Sigmoid colon (tissue), 7 donors: Measurements from ENCODE around the gene TSPAN4. TPM values are rescaled to one million over a fixed set of nuclear protein-coding genes. Genes with fewer than 3 reads are reported as not detected.

Experiments used
- DNase-seq: peaks from one replicate; pipeline ENCODE4 v3.0.0-alpha.2; 2019
- H3K27ac ChIP-seq, 4 donors: fragments of 200-600 bp; sonication (generic); one replicate each; pipeline ENCODE4 v1.5.1; 2016 to 2019; ENCODE audit warnings: mild to moderate bottlenecking in 1 of 4
- H3K27me3 ChIP-seq, 3 donors: fragments of 200-600 bp; sonication (generic); one replicate each; pipeline ENCODE4 v1.5.1; 2019; ENCODE audit warnings: mild to moderate bottlenecking in 1 of 3
- H3K36me3 ChIP-seq, 4 donors: fragments of 200-600 bp; sonication (generic); one replicate each; pipeline ENCODE4 v1.5.1; 2016 to 2019
- H3K4me1 ChIP-seq, 4 donors: fragments of 200-600 bp; sonication (generic); one replicate each; pipeline ENCODE4 v1.5.1; 2017 to 2019
- H3K4me3 ChIP-seq, 4 donors: fragments of 200-600 bp; sonication (generic); one replicate each; pipeline ENCODE4 v1.5.1; 2017 to 2019; ENCODE audit warnings: mild to moderate bottlenecking in 2 of 4, moderate library complexity in 1 of 4
- H3K9me3 ChIP-seq, 4 donors: fragments of 200-600 bp in 3 of 4; sonication (generic) in 3 of 4; one replicate each; pipeline versions ENCODE4 v1.5.1 to v1.6.1; 2013 to 2019
- CTCF ChIP-seq, 4 experiments: fragments of 450-650 bp in 3 of 4; fragments of 200-600 bp in 1 of 4; IDR thresholded peaks; one replicate each; pipeline ENCODE4 v1.5.1; 2016 to 2019; ENCODE audit warnings: antibody characterized with exemption in 4 of 4, mild to moderate bottlenecking in 3 of 4, moderate library complexity in 2 of 4
- EP300 ChIP-seq, 4 donors: sonication (generic); formaldehyde crosslinking; IDR thresholded peaks; one replicate each; pipeline ENCODE4 v1.6.1; 2017; ENCODE audit warnings: antibody characterized with exemption in 4 of 4
- POLR2A ChIP-seq, 2 donors: fragments of 450-650 bp; IDR thresholded peaks; one replicate each; pipeline ENCODE4 v1.6.1; 2016; ENCODE audit warnings: antibody characterized with exemption in 2 of 2, mild to moderate bottlenecking in 2 of 2, moderate library complexity in 2 of 2
- POLR2AphosphoS5 ChIP-seq, 4 donors: sonication (generic); formaldehyde crosslinking; IDR thresholded peaks; one replicate each; pipeline ENCODE4 v1.6.1; 2017; ENCODE audit warnings: antibody characterized with exemption in 4 of 4
- WGBS, 2 donors: extraction: QIAGEN DNeasy Blood & Tissue Kit; methylation state at CpG; one replicate each; pipeline ENCODE4 v1.1.7; 2013; 5-methylcytosine and 5-hydroxymethylcytosine counted together
- intact Hi-C: fragments of 100-400 bp; cut with DNase I; formaldehyde crosslinking; loops from one replicate; pipeline ENCODE4 v1.15.1; 2023
- polyA plus RNA-seq, 3 donors: library from polyadenylated mRNA; stranded (reverse); fragments of 200-250 nt; gene quantifications; one replicate each; pipeline ENCODE4 v1.2.3, GENCODE V29; 2013
- total RNA-seq, 4 donors: library from RNA; depleted of rRNA; stranded (reverse); fragments of >200 nt; gene quantifications; one replicate each; pipeline ENCODE4 v1.1.0, GENCODE V29; 2016
- donor health status: healthy with polysubstance abuse.
- donor health status: Bipolar disorder and iron deficiency.
- donor health status: healthy.

TSPAN4 gene
- total and polyA plus RNA-seq, 7 donors, result 8.8 to 92.7 (median 79.2) TPM

GRCh38 chr11:911031-911889 is 68.6 kb downstream of the TSPAN4 start:
- 2 to 3% methylated on average over 68 of the region's 68 CpGs for WGBS, 2 donors

GRCh38 chr11:911890-912219 is 69.2 kb downstream of the TSPAN4 start:
- no peaks in the 10 kb centered on the region for H3K27me3 ChIP-seq
- H3K36me3 ChIP-seq, result no peaks in the 10 kb centered on the region
- H3K4me3 ChIP-seq, result peak overlapping the region in 2 of 4 donors; percentile 73 to 93
- TF ChIP-seq POLR2AphosphoS5 (IDR thresholded peaks at IDR 0.05) (no peak), EP300 (IDR thresholded peaks at IDR 0.05) (no peak), POLR2A (IDR thresholded peaks at IDR 0.05) (no peak), CTCF (IDR thresholded peaks at IDR 0.05) (no peak)
- intact Hi-C loops, result loop anchor here (2.0 to 5.0 kb wide), 2 partner anchors 13 to 65 kb away; partner anchors contain the start of gene AP2A2
- DNase-seq, result no peak
- H3K9me3 ChIP-seq, result no peaks in the 10 kb centered on the region
- 95 to 96% methylated on average over 11 of the region's 11 CpGs for WGBS, 2 donors
- peaks cover 0 to 27% (median 18%) of the 10 kb centered on the region in 4 donors for H3K4me1 ChIP-seq
- H3K27ac ChIP-seq, result peak overlapping the region; percentile 91 to 96 (median 94)

More at GRCh38 chr11:911031-911889, 68.6 kb downstream of the TSPAN4 start:
- Histone ChIP-seq H3K36me3 (peaks cover 0 to 4% (median 0%) of the 10 kb centered on the region in 4 donors), H3K9me3 (no peaks in the 10 kb centered on the region), H3K4me3 (peak overlapping the region; percentile 73 to 93 (median 82)), H3K27ac (peak overlapping the region; percentile 91 to 96 (median 94)), H3K27me3 (no peaks in the 10 kb centered on the region), H3K4me1 (peaks cover 0 to 27% (median 18%) of the 10 kb centered on the region in 4 donors)
- TF ChIP-seq POLR2AphosphoS5 (IDR thresholded peaks at IDR 0.05) (peak in 2 of 4 donors; percentile 14 to 19), EP300 (IDR thresholded peaks at IDR 0.05) (no peak), CTCF (IDR thresholded peaks at IDR 0.05) (no peak)
- intact Hi-C loops, result loop anchor here (2.0 to 5.0 kb wide), 2 partner anchors 14 to 64 kb away; partner anchors contain the start of gene AP2A2
- no peak for DNase-seq

- Histone ChIP-seq H3K27ac (peak overlapping the region in 1 of 4 donors; percentile 91), H3K4me1 (peaks cover 0 to 27% (median 18%) of the 10 kb centered on the region in 4 donors), H3K4me3 (no peak overlapping the region), H3K27me3 (no peaks in the 10 kb centered on the region), H3K9me3 (no peaks in the 10 kb centered on the region), H3K36me3 (no peaks in the 10 kb centered on the region)
- intact Hi-C loops, result loop anchor here (5.0 kb wide), 1 partner anchor 65 kb away; no protein-coding TSS in a partner anchor
- TF ChIP-seq EP300 (IDR thresholded peaks at IDR 0.05) (no peak), POLR2AphosphoS5 (IDR thresholded peaks at IDR 0.05) (no peak), POLR2A (IDR thresholded peaks at IDR 0.05) (no peak), CTCF (IDR thresholded peaks at IDR 0.05) (no peak)
- 94 to 95% methylated on average over 14 of the region's 14 CpGs for WGBS, 2 donors
- DNase-seq, result no peak
Observed at GRCh38 chr11:912266-912665, 69.6 kb downstream of the TSPAN4 start.

- Histone ChIP-seq H3K4me3 (no peak overlapping the region), H3K4me1 (peaks cover 0 to 27% (median 18%) of the 10 kb centered on the region in 4 donors), H3K27me3 (no peaks in the 10 kb centered on the region), H3K9me3 (no peaks in the 10 kb centered on the region), H3K27ac (peak overlapping the region in 1 of 4 donors; percentile 39), H3K36me3 (no peaks in the 10 kb centered on the region)
- WGBS, 2 donors, result 90 to 95% methylated on average over 4 of the region's 4 CpGs
- no peak for DNase-seq
- intact Hi-C loops, result loop anchor here (5.0 kb wide), 1 partner anchor 66 kb away; no protein-coding TSS in a partner anchor
- TF ChIP-seq POLR2A (IDR thresholded peaks at IDR 0.05) (no peak), POLR2AphosphoS5 (IDR thresholded peaks at IDR 0.05) (no peak), CTCF (IDR thresholded peaks at IDR 0.05) (no peak), EP300 (IDR thresholded peaks at IDR 0.05) (no peak)
Observed at GRCh38 chr11:913043-913442, 70.4 kb downstream of the TSPAN4 start.
